ENCODE results near the gene GLB1L. TPM values are rescaled to one million over a fixed set of nuclear protein-coding genes. Genes with fewer than 3 reads are reported as not detected.
"Not testable (repeated sequence)": the region's sequence is repeated elsewhere in the genome, so short reads cannot be mapped to it uniquely, and the experiment has no call there.

Gene GLB1L
- total RNA-seq, 2 donors from 2014 or later: 2.1 to 2.5 TPM

DNA sequence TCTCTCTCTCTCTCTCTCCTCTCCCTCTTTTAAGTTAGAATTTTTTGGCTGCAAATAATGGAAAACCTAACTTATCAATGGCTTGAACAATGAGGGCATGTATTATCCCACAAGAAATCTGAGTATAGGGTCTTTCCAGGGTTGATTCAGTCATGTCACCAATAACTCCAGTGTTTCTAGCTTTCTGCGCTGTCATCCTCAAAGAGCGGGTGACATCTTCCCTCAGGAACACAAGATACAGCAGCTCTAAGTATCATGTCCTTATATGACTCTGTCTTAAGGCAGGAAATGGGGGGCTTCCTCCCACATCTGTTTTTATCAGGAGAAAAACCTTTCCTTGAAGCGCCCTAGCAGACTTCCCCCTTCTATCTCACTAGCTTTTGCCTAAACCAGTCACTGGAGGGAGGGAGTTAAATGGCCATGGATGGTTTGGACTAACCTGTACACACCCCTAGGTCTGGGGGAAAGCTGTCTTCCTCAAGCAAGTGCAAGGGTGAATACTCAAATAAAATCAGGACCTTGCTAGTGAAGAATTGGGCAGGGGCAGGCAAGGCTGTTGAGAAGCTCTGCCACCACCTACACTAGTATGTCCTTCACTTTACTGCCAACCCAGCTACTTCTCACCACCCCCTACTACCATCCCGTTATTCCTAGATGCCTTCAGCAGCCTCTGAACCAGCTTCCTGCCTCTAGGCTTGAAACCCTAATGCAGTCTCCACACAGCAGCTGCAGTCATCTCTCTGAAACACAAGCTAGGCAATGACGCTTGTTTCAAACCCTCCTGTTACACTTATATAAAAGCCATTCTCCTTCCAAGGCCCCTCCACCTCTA, 16.0 kb upstream of the GLB1L start:
- no peak for DNase-seq
- Histone ChIP-seq H3K4me1 (no peaks in the 10 kb centered on the region), H3K36me3 (no peaks in the 10 kb centered on the region), H3K9me3 (no peaks in the 10 kb centered on the region), H3K27me3 (no peaks in the 10 kb centered on the region), H3K9ac (ENCODE audit: low read depth in 2 of 2, low read length in 2 of 2) (no peak overlapping the region), H3K27ac (no peak overlapping the region), H3K4me3 (no peak overlapping the region)
- intact Hi-C loops (cut with DNase I): no loop called here
- TF ChIP-seq CTCF (IDR thresholded peaks at IDR 0.05): no peak

DNA sequence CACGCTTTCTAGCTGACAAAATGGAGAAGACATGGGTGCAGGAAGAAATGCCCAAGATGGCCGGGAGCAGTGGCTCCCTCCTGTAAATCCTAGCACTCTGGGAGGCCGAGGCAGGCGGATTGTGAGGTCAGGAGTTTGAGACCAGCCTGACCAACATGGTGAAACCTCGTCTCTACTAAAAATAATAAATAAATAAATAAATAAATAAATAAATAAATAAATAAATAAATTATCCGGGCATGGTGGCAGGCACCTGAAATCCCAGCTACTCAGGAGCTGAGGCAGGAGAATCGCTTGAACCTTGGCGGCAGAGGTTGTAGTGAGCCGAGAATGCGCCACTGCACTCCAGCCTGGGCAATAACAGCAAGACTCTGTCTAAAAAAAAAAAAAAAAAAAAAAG, 13.7 kb upstream of the GLB1L start:
- H3K9ac ChIP-seq (ENCODE audit: low read depth in 2 of 2, low read length in 2 of 2); intact Hi-C loops (cut with DNase I); H3K27ac ChIP-seq; DNase-seq; H3K9me3 ChIP-seq; H3K4me3 ChIP-seq; H3K4me1 ChIP-seq; H3K36me3 ChIP-seq; H3K27me3 ChIP-seq: not testable (repeated sequence)

- no peak for TF ChIP-seq CTCF (IDR thresholded peaks at IDR 0.05)
- DNase-seq: no peak
- intact Hi-C loops (cut with DNase I): no loop called here
- Histone ChIP-seq H3K27me3 (no peaks in the 10 kb centered on the region), H3K36me3 (no peaks in the 10 kb centered on the region), H3K9ac (ENCODE audit: low read depth in 2 of 2, low read length in 2 of 2) (peak overlapping the region; percentile 83 to 94), H3K4me3 (peak overlapping the region; percentile 89), H3K4me1 (peaks cover 19% of the 10 kb centered on the region), H3K9me3 (no peaks in the 10 kb centered on the region), H3K27ac (peak overlapping the region; percentile 81)
Observed at GRCh38 chr2:219254590-219255201, 9.5 kb upstream of the GLB1L start.

DNA sequence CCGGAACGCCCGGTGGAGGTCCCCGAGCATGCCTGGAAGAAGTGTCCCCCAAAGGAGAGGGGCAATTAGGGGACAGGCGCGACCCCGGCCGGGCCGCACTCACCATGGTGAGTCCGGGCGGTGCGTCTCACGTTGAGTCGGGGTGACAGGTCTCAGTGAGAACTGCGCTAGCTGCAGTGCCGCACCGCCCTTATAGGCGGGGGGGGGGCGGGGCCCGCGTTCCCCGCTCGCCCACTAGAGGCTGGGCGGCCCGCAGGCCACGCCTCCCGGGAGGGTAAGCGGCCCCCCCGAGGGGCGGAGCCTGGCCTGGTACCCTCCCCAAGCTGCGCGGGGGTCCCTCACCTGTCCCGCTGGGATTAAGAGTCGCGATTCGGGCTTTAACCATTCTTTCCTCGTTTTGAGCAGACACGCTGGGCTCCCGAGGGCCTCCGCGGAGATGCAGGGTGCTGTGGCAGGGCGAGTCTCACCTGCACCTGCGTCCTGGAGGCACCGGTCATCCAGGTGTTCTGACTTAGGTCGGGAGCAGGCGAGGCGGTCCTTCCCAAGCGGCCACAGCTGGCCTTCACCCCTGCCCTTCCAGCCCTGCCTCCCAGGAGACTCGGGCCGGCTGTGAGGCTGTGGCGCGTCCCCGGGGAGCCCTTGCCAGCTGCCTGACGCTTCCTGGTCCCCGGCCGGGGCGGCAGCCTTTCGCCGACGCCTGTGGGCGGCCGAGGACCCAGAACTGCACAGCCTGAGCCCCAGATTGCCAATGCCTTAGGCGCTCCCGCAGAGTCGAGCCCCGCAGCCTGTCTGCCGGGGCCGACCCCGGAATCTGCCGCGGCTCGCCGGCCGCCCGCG, 8.7 kb upstream of the GLB1L start, which contains the start of gene TUBA4A:
Gene TUBA4A, minus strand, starts transcription at position 166 of the 837 bp plus-strand sequence. Its CDS starts 60 bp downstream, at position 106.
- Histone ChIP-seq H3K27ac (peak within 1 kb of the TSS; percentile 81), H3K4me3 (peak within 1 kb of the TSS; percentile 89), H3K27me3 (no peaks in the 10 kb centered on the region), H3K9ac (ENCODE audit: low read depth in 2 of 2, low read length in 2 of 2) (peak within 1 kb of the TSS; percentile 83 to 94), H3K36me3 (no peaks in the 10 kb centered on the region), H3K9me3 (no peaks in the 10 kb centered on the region), H3K4me1 (peaks cover 26% of the 10 kb centered on the region)
- DNase-seq: peak; percentile 94
- intact Hi-C loops (cut with DNase I): no loop called here
- peak; percentile 15 for TF ChIP-seq CTCF (IDR thresholded peaks at IDR 0.05)

DNA sequence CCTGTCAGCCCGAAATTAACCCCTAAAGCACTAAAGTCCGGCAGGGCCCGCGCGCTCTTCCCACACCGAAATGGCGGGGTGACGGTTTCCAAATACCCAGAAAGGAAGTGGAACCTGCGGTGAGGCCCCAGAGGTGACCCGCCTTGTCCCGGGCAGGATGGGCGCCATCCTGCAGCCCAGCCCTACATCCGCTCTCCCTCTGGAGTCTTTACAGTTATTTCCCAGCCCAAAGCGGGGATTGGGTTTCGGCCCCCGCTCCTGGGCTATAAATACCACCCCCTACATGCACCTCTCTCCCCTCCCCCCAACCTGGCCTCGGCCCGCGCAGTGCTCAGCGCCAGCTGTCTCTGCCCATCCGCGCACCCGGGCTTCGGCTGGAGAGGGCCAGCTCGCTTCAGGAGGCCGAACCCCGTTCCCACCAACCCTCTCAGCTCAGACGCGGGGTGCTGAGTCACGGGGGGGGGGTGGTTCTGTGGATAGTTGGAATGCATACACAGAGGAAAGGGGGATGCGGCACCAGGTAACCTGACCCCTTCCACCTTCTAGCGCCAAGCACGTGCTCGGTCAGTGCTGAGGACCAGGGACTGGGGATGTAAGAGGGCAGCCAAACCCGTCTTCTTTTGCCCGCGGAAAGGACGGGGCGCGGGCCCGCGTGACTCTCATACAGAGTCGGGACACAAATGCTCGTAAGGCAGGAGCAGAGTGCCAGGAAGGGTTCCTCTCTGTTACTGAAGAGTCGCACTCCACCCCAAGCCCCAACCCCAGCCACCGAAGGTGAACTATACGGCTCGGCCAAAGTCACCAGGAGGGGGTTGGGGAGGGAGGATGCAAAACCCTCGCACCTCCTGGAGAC, 7.9 kb upstream of the GLB1L start, which contains the start of gene TUBA4B:
Gene TUBA4B, plus strand, starts transcription at position 344 of the 853 bp plus-strand sequence. Its CDS starts 165 bp downstream, at position 509.
- H3K27ac ChIP-seq: peak within 1 kb of the TSS; percentile 81
- peak; percentile 63 for DNase-seq
- peak within 1 kb of the TSS; percentile 89 for H3K4me3 ChIP-seq
- H3K9ac ChIP-seq (ENCODE audit: low read depth in 2 of 2, low read length in 2 of 2): peak within 1 kb of the TSS; percentile 83 to 94
- no peaks in the 10 kb centered on the region for H3K9me3 ChIP-seq
- H3K27me3 ChIP-seq: no peaks in the 10 kb centered on the region
- peaks cover 26% of the 10 kb centered on the region for H3K4me1 ChIP-seq
- intact Hi-C loops (cut with DNase I): no loop called here
- H3K36me3 ChIP-seq: no peaks in the 10 kb centered on the region
- TF ChIP-seq CTCF (IDR thresholded peaks at IDR 0.05): no peak

Measured in colonic mucosa (tissue), 4 donors.